ENCODE results near the gene SMYD3.

GRCh38 chr1:245753807-245754206 is 753.3 kb downstream of the SMYD3 start:
- no peak for TF ChIP-seq POLR2A (IDR thresholded peaks at IDR 0.05)
- TF ChIP-seq CTCF (IDR thresholded peaks at IDR 0.05), result no peak
